Measurements from ENCODE around the gene KHDC4. TPM values are rescaled to one million over a fixed set of nuclear protein-coding genes. Genes with fewer than 3 reads are reported as not detected.

KHDC4 gene
- total and polyA plus RNA-seq, 2 donors (not counting 3 experiments of a cell fraction or from before 2014, with no cell fraction given), result 47.9 to 54.1 TPM

DNA sequence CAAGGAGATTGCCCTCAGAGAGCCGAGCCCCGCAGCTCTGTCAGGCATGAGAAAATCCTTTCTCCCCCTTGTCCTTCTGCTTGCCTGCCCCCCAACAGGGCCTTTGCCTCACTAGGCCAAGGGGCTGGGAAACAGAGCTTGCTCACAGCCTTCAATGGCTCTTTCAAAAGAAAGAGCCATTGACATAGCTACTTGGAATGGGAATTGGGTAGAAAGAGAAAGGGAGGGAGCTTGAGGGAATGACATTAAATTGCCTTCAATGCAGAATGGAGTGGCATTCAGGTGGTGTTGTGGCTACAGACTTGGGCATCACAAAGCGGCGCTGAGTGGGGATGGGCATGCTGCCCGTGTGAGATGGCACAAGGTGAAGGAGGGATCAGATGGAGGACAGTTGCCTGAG is 61.7 kb downstream of the KHDC4 start:
- intact Hi-C loops (cut with micrococcal nuclease), result no loop called here
- no peaks in the 10 kb centered on the region for H3K4me1 ChIP-seq (ENCODE audit: control insufficient read depth, extremely low read depth, insufficient read depth, low read length)
- no peak overlapping the region for H3K27ac ChIP-seq (ENCODE audit: insufficient read depth, low read depth, low read length)
- BruUV-seq (replicated peaks), result no TSS peak
- FAIRE-seq (no peak), DNase-seq (ENCODE audit: low read depth, low spot score) (no peak)
- no peak overlapping the region for H2AFZ ChIP-seq (ENCODE audit: low read depth, low read length)
- POLR2A ChIA-PET, result interaction anchor here (1.0 kb wide), 1 partner anchor 21 kb away, joined by 5 read pairs; no protein-coding TSS in a partner anchor
- CTCF ChIA-PET, result interaction anchor here (0.8 to 3.2 kb wide), 5 partner anchors 11 to 16 kb away, joined by 3 to 18 read pairs (median 7); partner anchors contain the start of genes GON4L and SYT11
- no peak overlapping the region for H3K9ac ChIP-seq (replicated peaks; ENCODE audit: extremely low read depth, insufficient read depth, low read length)
- dilution Hi-C loops (cut with MboI; ENCODE audit: extremely low pct_ligation_motif_present, low sequenced_read_pairs), result no loop called here
- H3K9me1 ChIP-seq (replicated peaks; ENCODE audit: control insufficient read depth, extremely low read depth, insufficient read depth, low read length), result no peaks in the 10 kb centered on the region
- peaks cover 0 to 3% of the 10 kb centered on the region in 2 experiments for H3K36me3 ChIP-seq (ENCODE audit: control insufficient read depth in 2 of 2, extremely low read depth in 1 of 2, insufficient read depth in 2 of 2, low read length in 2 of 2)
- H3K4me3 ChIP-seq (replicated peaks in 1 of 3; ENCODE audit: insufficient read depth in 1 of 3, low read depth in 1 of 3, low read length in 3 of 3), result no peak overlapping the region
- H3K4me2 ChIP-seq (ENCODE audit: insufficient read depth, low read length), result no peak overlapping the region
- no peak for TF ChIP-seq JUN (IDR thresholded peaks at IDR 0.05; ENCODE audit: borderline replicate concordance, insufficient read depth, insufficient read length, low read depth)
- no peak for TF ChIP-seq MYC (IDR thresholded peaks at IDR 0.05; ENCODE audit: low read depth, low read length)
- TF ChIP-seq POLR2AphosphoS5 (IDR thresholded peaks at IDR 0.05; ENCODE audit: insufficient read depth, low read depth, low read length), result no peak
- no peak for TF ChIP-seq GATA2 (IDR thresholded peaks at IDR 0.05; ENCODE audit: insufficient read depth, insufficient read length, low read depth, low read length)
- no peaks in the 10 kb centered on the region for H3K9me3 ChIP-seq (replicated peaks; ENCODE audit: control insufficient read depth, insufficient read depth, low read length)
- H3K27me3 ChIP-seq (ENCODE audit: control insufficient read depth in 2 of 2, insufficient read depth in 2 of 2, low read length in 2 of 2), result no peaks in the 10 kb centered on the region
- H4K20me1 ChIP-seq (replicated peaks; ENCODE audit: control insufficient read depth, extremely low read depth, insufficient read depth, low read length), result no peaks in the 10 kb centered on the region
- H3K79me2 ChIP-seq (ENCODE audit: control insufficient read depth, insufficient read depth, low read length), result no peaks in the 10 kb centered on the region

DNA sequence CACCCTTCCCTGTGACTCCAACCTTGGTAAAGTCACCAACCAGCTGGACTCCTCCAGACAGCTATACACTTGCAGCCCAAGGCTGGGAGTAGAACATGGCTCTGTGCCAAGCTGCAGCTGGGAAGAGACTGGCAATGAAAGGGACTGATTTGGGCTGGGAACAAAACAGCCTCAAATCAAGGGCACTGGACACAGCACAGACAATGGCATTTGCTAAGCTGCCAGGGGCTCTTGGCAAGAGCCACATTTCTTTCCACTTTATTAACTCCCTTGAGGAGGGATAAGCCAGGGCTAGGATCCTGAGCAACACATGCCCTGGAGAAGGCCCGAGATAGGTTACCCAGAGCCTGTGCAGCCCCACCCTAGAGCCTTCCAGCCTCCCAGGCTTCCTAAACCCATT is 62.8 kb downstream of the KHDC4 start:
- Histone ChIP-seq H4K20me1 (replicated peaks; ENCODE audit: control insufficient read depth, extremely low read depth, insufficient read depth, low read length) (no peaks in the 10 kb centered on the region), H3K9me1 (replicated peaks; ENCODE audit: control insufficient read depth, extremely low read depth, insufficient read depth, low read length) (no peaks in the 10 kb centered on the region), H3K36me3 (ENCODE audit: control insufficient read depth in 2 of 2, extremely low read depth in 1 of 2, insufficient read depth in 2 of 2, low read length in 2 of 2) (peaks cover 0 to 3% of the 10 kb centered on the region in 2 experiments), H2AFZ (ENCODE audit: low read depth, low read length) (no peak overlapping the region), H3K9me3 (replicated peaks; ENCODE audit: control insufficient read depth, insufficient read depth, low read length) (no peaks in the 10 kb centered on the region), H3K9ac (replicated peaks; ENCODE audit: extremely low read depth, insufficient read depth, low read length) (no peak overlapping the region), H3K79me2 (ENCODE audit: control insufficient read depth, insufficient read depth, low read length) (no peaks in the 10 kb centered on the region), H3K4me1 (ENCODE audit: control insufficient read depth, extremely low read depth, insufficient read depth, low read length) (no peaks in the 10 kb centered on the region), H3K27ac (ENCODE audit: insufficient read depth, low read depth, low read length) (no peak overlapping the region), H3K27me3 (ENCODE audit: control insufficient read depth in 2 of 2, insufficient read depth in 2 of 2, low read length in 2 of 2) (no peaks in the 10 kb centered on the region), H3K4me2 (ENCODE audit: insufficient read depth, low read length) (no peak overlapping the region), H3K4me3 (replicated peaks in 1 of 3; ENCODE audit: insufficient read depth in 1 of 3, low read depth in 1 of 3, low read length in 3 of 3) (no peak overlapping the region)
- TF ChIP-seq, protein P1, sequence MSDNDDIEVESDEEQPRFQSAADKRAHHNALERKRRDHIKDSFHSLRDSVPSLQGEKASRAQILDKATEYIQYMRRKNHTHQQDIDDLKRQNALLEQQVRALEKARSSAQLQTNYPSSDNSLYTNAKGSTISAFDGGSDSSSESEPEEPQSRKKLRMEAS (IDR thresholded peaks at IDR 0.05; ENCODE audit: insufficient read depth, insufficient read length), result no peak
- TF ChIP-seq, protein P2, sequence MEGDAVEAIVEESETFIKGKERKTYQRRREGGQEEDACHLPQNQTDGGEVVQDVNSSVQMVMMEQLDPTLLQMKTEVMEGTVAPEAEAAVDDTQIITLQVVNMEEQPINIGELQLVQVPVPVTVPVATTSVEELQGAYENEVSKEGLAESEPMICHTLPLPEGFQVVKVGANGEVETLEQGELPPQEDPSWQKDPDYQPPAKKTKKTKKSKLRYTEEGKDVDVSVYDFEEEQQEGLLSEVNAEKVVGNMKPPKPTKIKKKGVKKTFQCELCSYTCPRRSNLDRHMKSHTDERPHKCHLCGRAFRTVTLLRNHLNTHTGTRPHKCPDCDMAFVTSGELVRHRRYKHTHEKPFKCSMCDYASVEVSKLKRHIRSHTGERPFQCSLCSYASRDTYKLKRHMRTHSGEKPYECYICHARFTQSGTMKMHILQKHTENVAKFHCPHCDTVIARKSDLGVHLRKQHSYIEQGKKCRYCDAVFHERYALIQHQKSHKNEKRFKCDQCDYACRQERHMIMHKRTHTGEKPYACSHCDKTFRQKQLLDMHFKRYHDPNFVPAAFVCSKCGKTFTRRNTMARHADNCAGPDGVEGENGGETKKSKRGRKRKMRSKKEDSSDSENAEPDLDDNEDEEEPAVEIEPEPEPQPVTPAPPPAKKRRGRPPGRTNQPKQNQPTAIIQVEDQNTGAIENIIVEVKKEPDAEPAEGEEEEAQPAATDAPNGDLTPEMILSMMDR (IDR thresholded peaks at IDR 0.05; ENCODE audit: extremely low read depth in 1 of 2, insufficient read depth in 1 of 2, low read depth in 1 of 2, low read length in 2 of 2), result no peak
- TF ChIP-seq GATA2 (IDR thresholded peaks at IDR 0.05; ENCODE audit: insufficient read depth, insufficient read length, low read depth, low read length), result no peak
- no peak for TF ChIP-seq POLR2AphosphoS5 (IDR thresholded peaks at IDR 0.05; ENCODE audit: insufficient read depth, low read depth, low read length)
- no peak for TF ChIP-seq EZH2 (IDR thresholded peaks at IDR 0.05; ENCODE audit: borderline replicate concordance, low read depth, low read length, severe bottlenecking)
- peak; percentile 29 for DNase-seq (ENCODE audit: low read depth, low spot score)
- intact Hi-C loops (cut with micrococcal nuclease) (no loop called here), dilution Hi-C loops (cut with MboI; ENCODE audit: extremely low pct_ligation_motif_present, low sequenced_read_pairs) (no loop called here)
- ChIA-PET CTCF (interaction anchor here (1.5 to 3.2 kb wide), 3 partner anchors 12 to 15 kb away, joined by 3 to 9 read pairs (median 7); partner anchors contain the start of genes GON4L and SYT11), POLR2A (interaction anchor here (1.0 kb wide), 1 partner anchor 22 kb away, joined by 5 read pairs; no protein-coding TSS in a partner anchor)
- no peak for FAIRE-seq
- BruUV-seq (replicated peaks), result no TSS peak

Measured in endothelial cell of umbilical vein (primary cell).